HL-60 (cell line): ENCODE data around the gene IRF4.

Source experiments
- DNase-seq, 2 experiments: peaks; one replicate each; pipeline ENCODE4 v3.0.0-alpha.2; 2010 to 2020; ENCODE audit warnings: low read depth in 1 of 2, low spot score in 1 of 2
- H3K27ac ChIP-seq: fragments of 250-450 bp; sonication (Bioruptor Pico); replicated peaks from 2 replicates; pipeline ENCODE4 v1.5.1; 2020; ENCODE audit warnings: mild to moderate bottlenecking, moderate library complexity
- H3K27me3 ChIP-seq: fragments of 250-450 bp; sonication (Bioruptor Pico); 2 replicates; pipeline ENCODE4 v1.5.1; 2021; ENCODE audit warnings: mild to moderate bottlenecking, moderate library complexity; ENCODE audit not compliant: insufficient read depth, poor library complexity, severe bottlenecking
- H3K4me3 ChIP-seq: replicated peaks from 2 replicates; pipeline ENCODE4 v1.5.1; 2011; ENCODE audit warnings: mild to moderate bottlenecking, control low read depth, low read length; ENCODE audit not compliant: insufficient read depth
- CTCF ChIP-seq: IDR thresholded peaks from one replicate; pipeline ENCODE4 v1.5.1; 2011; ENCODE audit warnings: low read length, control low read depth, inconsistent platforms; ENCODE audit not compliant: insufficient read depth
- GABPA ChIP-seq: IDR thresholded peaks from 2 replicates; pipeline ENCODE4 v1.6.1; 2012; ENCODE audit warnings: low read depth
- POLR2AphosphoS5 ChIP-seq: IDR thresholded peaks from 2 replicates; pipeline ENCODE4 v1.6.1; 2012; ENCODE audit warnings: low read depth
- REST ChIP-seq: IDR thresholded peaks from 2 replicates; pipeline ENCODE4 v1.6.1; 2012; ENCODE audit warnings: low read depth; ENCODE audit not compliant: insufficient replicate concordance
- SPI1 ChIP-seq: IDR thresholded peaks from 2 replicates; pipeline ENCODE4 v1.6.1; 2012; ENCODE audit warnings: low read depth, mild to moderate bottlenecking, borderline replicate concordance

Gene IRF4

GRCh38 chr6:403659-404655, 12.4 kb downstream of the IRF4 start:
- no peak overlapping the region for H3K4me3 ChIP-seq
- no peaks in the 10 kb centered on the region for H3K27me3 ChIP-seq
- no peak overlapping the region for H3K27ac ChIP-seq
- no peak for DNase-seq
- TF ChIP-seq CTCF (no peak), REST (no peak), GABPA (no peak), POLR2AphosphoS5 (no peak), SPI1 (no peak)

GRCh38 chr6:404685-405423, 13.3 kb downstream of the IRF4 start:
- no peak overlapping the region for H3K27ac ChIP-seq
- TF ChIP-seq POLR2AphosphoS5 (no peak), GABPA (no peak), REST (no peak), CTCF (no peak), SPI1 (no peak)
- H3K4me3 ChIP-seq, result no peak overlapping the region
- no peaks in the 10 kb centered on the region for H3K27me3 ChIP-seq
- no peak for DNase-seq

- no peak for DNase-seq
- no peak for TF ChIP-seq CTCF
- no peak for TF ChIP-seq GABPA
- no peak for TF ChIP-seq REST
- TF ChIP-seq POLR2AphosphoS5, result no peak
- H3K4me3 ChIP-seq, result no peak overlapping the region
- H3K27ac ChIP-seq, result no peak overlapping the region
- peaks cover 4% of the 10 kb centered on the region for H3K27me3 ChIP-seq
Observed at GRCh38 chr6:408148-408547, 16.6 kb downstream of the IRF4 start.
